K562 (cell line): ENCODE results near the gene STIM1. TPM values are rescaled to one million over a fixed set of nuclear protein-coding genes. Genes with fewer than 3 reads are reported as not detected.

Experiments
- ATAC-seq: fragments of 200-7000 bp; cut with Tn5 transposase; 3 replicates; pipeline ENCODE4 v1.9.1; 2020; ENCODE audit warnings: moderate library complexity
- BruUV-seq: library from RNA; stranded (reverse); fragments of 400-500 nt; replicated peaks from 2 replicates; lab custom pipeline; 2021; lab: Mats Ljungman, UMichigan
- CTCF ChIA-PET: fragments of 300-600 bp; formaldehyde crosslinking; extraction: SDS; loops from one replicate; lab custom pipeline; 2021; ENCODE audit warnings: low intra/inter-chr PET ratio; lab: Yijun Ruan, JAX
- POLR2A ChIA-PET: fragments of 300-600, 350-650 bp; sonication (Branson Sonifier 250); formaldehyde crosslinking; extraction: SDS; loops from one replicate; lab custom pipeline; 2021; ENCODE audit warnings: antibody characterized with exemption, inconsistent platforms; lab: Yijun Ruan, JAX
- DNase-seq, 4 experiments: peaks; one replicate each; pipeline versions ENCODE4 v3.0.0 to v3.0.0-alpha.2; 2011 to 2018; ENCODE audit warnings: low spot score in 3 of 4, mixed read lengths in 3 of 4; ENCODE audit errors: extremely low read depth in 1 of 4
- FAIRE-seq: peaks from 2 replicates; lab custom pipeline; 2011; peaks lifted over from hg19 to GRCh38; lab: Jason Lieb, UNC
- H2AFZ ChIP-seq: 2 replicates; pipeline ENCODE4 v1.6.0; 2011; ENCODE audit warnings: low read depth, low read length, control low read depth, inconsistent platforms
- H3K27ac ChIP-seq: fragments of 200-600 bp; 3 replicates; pipeline ENCODE4 v1.8.0; 2011; ENCODE audit warnings: low read depth, mild to moderate bottlenecking, control low read depth, inconsistent platforms, low read length, moderate library complexity, mixed read lengths; ENCODE audit errors: extremely low read depth
- H3K27me3 ChIP-seq, 2 experiments: fragments of 300-600 bp in 1 of 2; 2 replicates in 1 of 2; 3 replicates in 1 of 2; pipeline versions ENCODE4 v1.6.0 to v1.8.0; 2011; ENCODE audit warnings: inconsistent platforms in 2 of 2, low read length in 2 of 2, mild to moderate bottlenecking in 1 of 2, mixed read lengths in 1 of 2, moderate library complexity in 1 of 2; ENCODE audit not compliant: control insufficient read depth in 2 of 2, insufficient read depth in 2 of 2
- H3K36me3 ChIP-seq: fragments of 300-600 bp; 3 replicates; pipeline ENCODE4 v1.8.0; 2011; ENCODE audit warnings: mild to moderate bottlenecking, low read length, inconsistent platforms; ENCODE audit not compliant: control insufficient read depth, insufficient read depth
- H3K4me1 ChIP-seq, 2 experiments: fragments of 200-600 bp in 1 of 2; replicated peaks in 1 of 2; 2 replicates in 1 of 2; 3 replicates in 1 of 2; pipeline versions ENCODE4 v1.5.1 to v1.8.0; 2011; ENCODE audit warnings: inconsistent platforms in 2 of 2, low read length in 2 of 2, mild to moderate bottlenecking in 1 of 2, mixed read lengths in 1 of 2, moderate library complexity in 1 of 2; ENCODE audit not compliant: control insufficient read depth in 2 of 2, insufficient read depth in 2 of 2
- H3K4me2 ChIP-seq: 2 replicates; pipeline ENCODE4 v1.6.1; 2011; ENCODE audit warnings: low read length, control low read depth, inconsistent platforms, mixed read lengths; ENCODE audit not compliant: insufficient read depth
- H3K4me3 ChIP-seq: fragments of 200-600 bp; sonication (generic), shearing (Covaris generic); 2 replicates; pipeline ENCODE4 v1.5.1; 2016; ENCODE audit warnings: control low read depth, inconsistent platforms
- H3K79me2 ChIP-seq: fragments of 200-600 bp; 3 replicates; pipeline ENCODE4 v1.8.0; 2011; ENCODE audit warnings: low read length, inconsistent platforms; ENCODE audit not compliant: control insufficient read depth, insufficient read depth
- H3K9ac ChIP-seq, 2 experiments: 2 replicates each; pipeline versions ENCODE4 v1.6.0 to v1.6.1; 2011; ENCODE audit warnings: low read depth in 2 of 2, low read length in 2 of 2, control low read depth in 1 of 2, inconsistent platforms in 1 of 2, mild to moderate bottlenecking in 1 of 2, mixed read lengths in 1 of 2; ENCODE audit not compliant: insufficient read depth in 1 of 2
- H3K9me1 ChIP-seq: one replicate; pipeline ENCODE4 v1.6.0; 2011; ENCODE audit warnings: inconsistent platforms, mild to moderate bottlenecking, low read length, moderate library complexity; ENCODE audit not compliant: control insufficient read depth, insufficient read depth
- H3K9me3 ChIP-seq: replicated peaks from 2 replicates; pipeline ENCODE4 v1.5.1; 2011; ENCODE audit warnings: low read depth, low read length, inconsistent platforms; ENCODE audit not compliant: control insufficient read depth, insufficient read depth
- H4K20me1 ChIP-seq: replicated peaks from 2 replicates; pipeline ENCODE4 v1.6.1; 2011; ENCODE audit warnings: low read length, inconsistent platforms, mixed read lengths; ENCODE audit not compliant: control insufficient read depth, insufficient read depth
- CTCF ChIP-seq, 3 experiments: IDR thresholded peaks in 2 of 3; conservative IDR thresholded peaks in 1 of 3; 2 replicates each; pipeline ENCODE4 v1.5.1; 2011 to 2012; ENCODE audit warnings: low read length in 3 of 3, mild to moderate bottlenecking in 3 of 3, control low read depth in 2 of 3, improper control_type of control experiment in 1 of 3, inconsistent platforms in 1 of 3, low read depth in 1 of 3, mixed read lengths in 1 of 3, moderate library complexity in 1 of 3; ENCODE audit not compliant: insufficient read depth in 2 of 3
- MAFK ChIP-seq: IDR thresholded peaks from 2 replicates; pipeline ENCODE4 v1.6.1; 2011; ENCODE audit warnings: low read length, improper control_type of control experiment
- MAZ ChIP-seq, 2 experiments: fragments of 450-650 bp in 1 of 2; sonication (generic) in 1 of 2; formaldehyde crosslinking; IDR thresholded peaks in 1 of 2; conservative IDR thresholded peaks in 1 of 2; 2 replicates each; pipeline versions ENCODE4 v1.4.0 to v1.5.0; 2020; ENCODE audit warnings: mild to moderate bottlenecking in 1 of 2, missing genetic modification reagents in 1 of 2
- ZBTB7A ChIP-seq: IDR thresholded peaks from 2 replicates; pipeline ENCODE4 v1.6.1; 2011; ENCODE audit warnings: low read depth, mild to moderate bottlenecking, low read length, moderate library complexity, borderline replicate concordance; ENCODE audit not compliant: control insufficient read depth
- ZNF212 ChIP-seq: fragments of 450-650 bp; formaldehyde crosslinking; IDR thresholded peaks from 2 replicates; pipeline ENCODE4 v1.4.0; 2020; ENCODE audit warnings: mild to moderate bottlenecking
- WGBS: fragments of 100-300 bp; shearing (Covaris generic); methylation state at CpG from one replicate; pipeline ENCODE4 v1.1.6; 2016; ENCODE audit warnings: low coverage, mixed read lengths; ENCODE audit not compliant: insufficient coverage; ENCODE audit errors: missing lambda C conversion rate; 5-methylcytosine and 5-hydroxymethylcytosine counted together
- in situ Hi-C: fragments of 300-500 bp; cut with MboI; formaldehyde crosslinking; loops from 4 replicates; pipeline ENCODE4 v1.15.0; 2018; ENCODE audit warnings: inconsistent platforms, mixed read lengths
- intact Hi-C: fragments of 100-400 bp; cut with micrococcal nuclease; formaldehyde crosslinking; loops from 2 replicates; pipeline ENCODE4 v1.14.2; 2022
- polyA plus RNA-seq, 8 experiments: library from polyadenylated mRNA; depleted of rRNA in 4 of 8; stranded (reverse) in 5 of 8; unstranded in 3 of 8; fragments of >200 nt; fragmentation: Nextera tagmentation in 2 of 8; fragmentation: Illumina TruSeq in 1 of 8; extraction: Ambion mirVana in 2 of 8; extraction: Trizol in 1 of 8; gene quantifications; 2 replicates each; pipeline versions ENCODE4 v1.2.1 to v1.2.3, GENCODE V29; 2011 to 2014; ENCODE audit warnings: inconsistent platforms in 1 of 8, missing spikeins in 1 of 8
- total RNA-seq, 7 experiments: library from RNA; depleted of rRNA in 6 of 7; stranded (reverse); fragments of >200 nt in 6 of 7; fragmentation: Illumina TruSeq in 2 of 7; extraction: Trizol in 2 of 7; gene quantifications; 2 replicates each; pipeline versions ENCODE4 v1.2.1 to v1.2.3, GENCODE V29; 2011 to 2021; ENCODE audit warnings: low replicate concordance in 1 of 7
- TF ChIP-seq, protein P1 (sequence below): sonication (generic); formaldehyde crosslinking; IDR thresholded peaks from 2 replicates; pipeline ENCODE4 v1.8.1; 2023; ENCODE audit warnings: mild to moderate bottlenecking, missing genetic modification reagents

Gene STIM1
- total and polyA plus RNA-seq, 9 of the 15 experiments (the other 6 are each of a cell fraction or from before 2014, with no cell fraction given) = 7.7 to 50.5 (median 22.5) TPM

GRCh38 chr11:4064278-4064955 is 209.0 kb downstream of the STIM1 start:
- no peak overlapping the region for H3K4me2 ChIP-seq
- H4K20me1 ChIP-seq = no peaks in the 10 kb centered on the region
- peaks cover 26% of the 10 kb centered on the region; the same call in 2 of the 3 replicates for H3K36me3 ChIP-seq
- H3K9me1 ChIP-seq = no peaks in the 10 kb centered on the region
- H3K9ac ChIP-seq = no peak overlapping the region
- in situ Hi-C loops = no loop called here
- H3K27me3 ChIP-seq = no peaks in the 10 kb centered on the region
- H3K9me3 ChIP-seq = no peaks in the 10 kb centered on the region
- FAIRE-seq (no peak), DNase-seq (no peak), ATAC-seq (peak; percentile 64)
- POLR2A ChIA-PET = interaction anchor here (0.8 to 2.5 kb wide), 4 partner anchors 10 to 256 kb away, joined by 3 to 12 read pairs (median 4); no protein-coding TSS in a partner anchor
- WGBS = 67% methylated on average over 1 of the region's 1 CpG
- TF ChIP-seq MAFK (no peak), ZBTB7A (no peak), CTCF (IDR thresholded peaks at IDR 0.05 in 2 of 3, conservative IDR thresholded peaks at IDR 0.05 in 1 of 3; ENCODE audit: insufficient read depth in 2 of 3, low read depth in 1 of 3, low read length in 3 of 3) (peak in 2 of 3 experiments; percentile 9 to 17; a peak in 2 of 6 replicates), MAZ (CRISPR knock-in tag; conservative IDR thresholded peaks at IDR 0.05 in 1 of 2, IDR thresholded peaks at IDR 0.05 in 1 of 2) (no peak), ZNF212 (no peak)
- TF ChIP-seq, protein P1, sequence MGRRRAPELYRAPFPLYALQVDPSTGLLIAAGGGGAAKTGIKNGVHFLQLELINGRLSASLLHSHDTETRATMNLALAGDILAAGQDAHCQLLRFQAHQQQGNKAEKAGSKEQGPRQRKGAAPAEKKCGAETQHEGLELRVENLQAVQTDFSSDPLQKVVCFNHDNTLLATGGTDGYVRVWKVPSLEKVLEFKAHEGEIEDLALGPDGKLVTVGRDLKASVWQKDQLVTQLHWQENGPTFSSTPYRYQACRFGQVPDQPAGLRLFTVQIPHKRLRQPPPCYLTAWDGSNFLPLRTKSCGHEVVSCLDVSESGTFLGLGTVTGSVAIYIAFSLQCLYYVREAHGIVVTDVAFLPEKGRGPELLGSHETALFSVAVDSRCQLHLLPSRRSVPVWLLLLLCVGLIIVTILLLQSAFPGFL = no peak
- H3K79me2 ChIP-seq = no peaks in the 10 kb centered on the region
- intact Hi-C loops = no loop called here
- H3K4me1 ChIP-seq = no peaks in the 10 kb centered on the region
- BruUV-seq = no TSS peak
- no peak overlapping the region for H3K4me3 ChIP-seq
- H2AFZ ChIP-seq = no peak overlapping the region
- CTCF ChIA-PET = no interaction called here
- H3K27ac ChIP-seq = no peak overlapping the region
